Sigmoid colon (tissue), 7 donors: ENCODE data around the gene AUTS2. TPM values are rescaled to one million over a fixed set of nuclear protein-coding genes. Genes with fewer than 3 reads are reported as not detected.

Source experiments
- DNase-seq: peaks from one replicate; pipeline ENCODE4 v3.0.0-alpha.2; 2019
- H3K27ac ChIP-seq, 4 donors: fragments of 200-600 bp; sonication (generic); one replicate each; pipeline ENCODE4 v1.5.1; 2016 to 2019; ENCODE audit warnings: mild to moderate bottlenecking in 1 of 4
- H3K27me3 ChIP-seq, 3 donors: fragments of 200-600 bp; sonication (generic); one replicate each; pipeline ENCODE4 v1.5.1; 2019; ENCODE audit warnings: mild to moderate bottlenecking in 1 of 3
- H3K36me3 ChIP-seq, 4 donors: fragments of 200-600 bp; sonication (generic); one replicate each; pipeline ENCODE4 v1.5.1; 2016 to 2019
- H3K4me1 ChIP-seq, 4 donors: fragments of 200-600 bp; sonication (generic); one replicate each; pipeline ENCODE4 v1.5.1; 2017 to 2019
- H3K4me3 ChIP-seq, 4 donors: fragments of 200-600 bp; sonication (generic); one replicate each; pipeline ENCODE4 v1.5.1; 2017 to 2019; ENCODE audit warnings: mild to moderate bottlenecking in 2 of 4, moderate library complexity in 1 of 4
- H3K9me3 ChIP-seq, 4 donors: fragments of 200-600 bp in 3 of 4; sonication (generic) in 3 of 4; one replicate each; pipeline versions ENCODE4 v1.5.1 to v1.6.1; 2013 to 2019
- CTCF ChIP-seq, 4 experiments: fragments of 450-650 bp in 3 of 4; fragments of 200-600 bp in 1 of 4; IDR thresholded peaks; one replicate each; pipeline ENCODE4 v1.5.1; 2016 to 2019; ENCODE audit warnings: antibody characterized with exemption in 4 of 4, mild to moderate bottlenecking in 3 of 4, moderate library complexity in 2 of 4
- EP300 ChIP-seq, 4 donors: sonication (generic); formaldehyde crosslinking; IDR thresholded peaks; one replicate each; pipeline ENCODE4 v1.6.1; 2017; ENCODE audit warnings: antibody characterized with exemption in 4 of 4
- POLR2A ChIP-seq, 2 donors: fragments of 450-650 bp; IDR thresholded peaks; one replicate each; pipeline ENCODE4 v1.6.1; 2016; ENCODE audit warnings: antibody characterized with exemption in 2 of 2, mild to moderate bottlenecking in 2 of 2, moderate library complexity in 2 of 2
- POLR2AphosphoS5 ChIP-seq, 4 donors: sonication (generic); formaldehyde crosslinking; IDR thresholded peaks; one replicate each; pipeline ENCODE4 v1.6.1; 2017; ENCODE audit warnings: antibody characterized with exemption in 4 of 4
- WGBS, 2 donors: extraction: QIAGEN DNeasy Blood & Tissue Kit; methylation state at CpG; one replicate each; pipeline ENCODE4 v1.1.7; 2013; 5-methylcytosine and 5-hydroxymethylcytosine counted together
- intact Hi-C: fragments of 100-400 bp; cut with DNase I; formaldehyde crosslinking; loops from one replicate; pipeline ENCODE4 v1.15.1; 2023
- polyA plus RNA-seq, 3 donors: library from polyadenylated mRNA; stranded (reverse); fragments of 200-250 nt; gene quantifications; one replicate each; pipeline ENCODE4 v1.2.3, GENCODE V29; 2013
- total RNA-seq, 4 donors: library from RNA; depleted of rRNA; stranded (reverse); fragments of >200 nt; gene quantifications; one replicate each; pipeline ENCODE4 v1.1.0, GENCODE V29; 2016
- donor health status: healthy with polysubstance abuse.
- donor health status: Bipolar disorder and iron deficiency.
- donor health status: healthy.

The AUTS2 gene
- total and polyA plus RNA-seq, 7 donors = 3.6 to 55.7 (median 25.5) TPM

GRCh38 chr7:70649323-70649722 lies 1051.0 kb downstream of the AUTS2 start:
- WGBS, 2 donors = 86 to 96% methylated on average over 5 of the region's 5 CpGs
- Histone ChIP-seq H3K4me1 (no peaks in the 10 kb centered on the region), H3K27me3 (no peaks in the 10 kb centered on the region), H3K9me3 (no peaks in the 10 kb centered on the region), H3K27ac (no peak overlapping the region), H3K4me3 (no peak overlapping the region), H3K36me3 (no peaks in the 10 kb centered on the region)
- no peak for DNase-seq
- intact Hi-C loops = no loop called here
- TF ChIP-seq POLR2A (IDR thresholded peaks at IDR 0.05) (no peak), CTCF (IDR thresholded peaks at IDR 0.05) (no peak), POLR2AphosphoS5 (IDR thresholded peaks at IDR 0.05) (no peak), EP300 (IDR thresholded peaks at IDR 0.05) (no peak)

- H3K4me1 ChIP-seq = peaks cover 0 to 21% (median 12%) of the 10 kb centered on the region in 4 donors
- TF ChIP-seq EP300 (IDR thresholded peaks at IDR 0.05) = no peak
- TF ChIP-seq POLR2A (IDR thresholded peaks at IDR 0.05) = no peak
- no peak overlapping the region for H3K4me3 ChIP-seq
- WGBS, 2 donors = 94 to 95% methylated on average over 3 of the region's 3 CpGs
- no peaks in the 10 kb centered on the region for H3K27me3 ChIP-seq
- no peak overlapping the region for H3K27ac ChIP-seq
- intact Hi-C loops = no loop called here
- no peaks in the 10 kb centered on the region for H3K9me3 ChIP-seq
- H3K36me3 ChIP-seq = no peaks in the 10 kb centered on the region
- DNase-seq = no peak
Measured at GRCh38 chr7:70654146-70654545, 1055.9 kb downstream of the AUTS2 start.

- 90 to 94% methylated on average over 5 of the region's 5 CpGs for WGBS, 2 donors
Measured at GRCh38 chr7:70654979-70655378, 1056.7 kb downstream of the AUTS2 start.

GRCh38 chr7:70655694-70656093 lies 1057.4 kb downstream of the AUTS2 start:
- no peak for DNase-seq
- Histone ChIP-seq H3K27ac (no peak overlapping the region), H3K9me3 (no peaks in the 10 kb centered on the region), H3K4me3 (no peak overlapping the region), H3K4me1 (peaks cover 0 to 21% (median 12%) of the 10 kb centered on the region in 4 donors), H3K27me3 (no peaks in the 10 kb centered on the region), H3K36me3 (no peaks in the 10 kb centered on the region)
- intact Hi-C loops = no loop called here
- TF ChIP-seq POLR2AphosphoS5 (IDR thresholded peaks at IDR 0.05) = no peak
- TF ChIP-seq CTCF (IDR thresholded peaks at IDR 0.05) = no peak
- TF ChIP-seq POLR2A (IDR thresholded peaks at IDR 0.05) = no peak
- no peak for TF ChIP-seq EP300 (IDR thresholded peaks at IDR 0.05)
- 74 to 92% methylated on average over 3 of the region's 3 CpGs for WGBS, 2 donors

More at GRCh38 chr7:70654979-70655378, 1056.7 kb downstream of the AUTS2 start:
- no peak overlapping the region for H3K4me3 ChIP-seq
- H3K36me3 ChIP-seq = no peaks in the 10 kb centered on the region
- DNase-seq = no peak
- no peak overlapping the region for H3K27ac ChIP-seq
- TF ChIP-seq CTCF (IDR thresholded peaks at IDR 0.05) (no peak), POLR2A (IDR thresholded peaks at IDR 0.05) (no peak), POLR2AphosphoS5 (IDR thresholded peaks at IDR 0.05) (no peak), EP300 (IDR thresholded peaks at IDR 0.05) (no peak)
- intact Hi-C loops = no loop called here
- H3K4me1 ChIP-seq = peaks cover 0 to 21% (median 12%) of the 10 kb centered on the region in 4 donors
- no peaks in the 10 kb centered on the region for H3K27me3 ChIP-seq
- no peaks in the 10 kb centered on the region for H3K9me3 ChIP-seq

- WGBS, 2 donors = 92 to 94% methylated on average over 5 of the region's 5 CpGs
- TF ChIP-seq EP300 (IDR thresholded peaks at IDR 0.05) (no peak), POLR2A (IDR thresholded peaks at IDR 0.05) (no peak), CTCF (IDR thresholded peaks at IDR 0.05) (no peak), POLR2AphosphoS5 (IDR thresholded peaks at IDR 0.05) (no peak)
- H3K9me3 ChIP-seq = no peaks in the 10 kb centered on the region
- DNase-seq = no peak
- H3K27ac ChIP-seq = no peak overlapping the region
- no peaks in the 10 kb centered on the region for H3K27me3 ChIP-seq
- intact Hi-C loops = no loop called here
- H3K36me3 ChIP-seq = no peaks in the 10 kb centered on the region
- H3K4me3 ChIP-seq = no peak overlapping the region
- peaks cover 0 to 21% (median 12%) of the 10 kb centered on the region in 4 donors for H3K4me1 ChIP-seq
Measured at GRCh38 chr7:70657571-70657970, 1059.3 kb downstream of the AUTS2 start.
